Body of pancreas (tissue), 4 donors: ENCODE data around the gene NAB1.

Experiments
- POLR2A ChIP-seq, 3 donors: fragments of 450-650 bp; IDR thresholded peaks; one replicate each; pipeline ENCODE4 v1.6.1; 2016; ENCODE audit warnings: antibody characterized with exemption in 3 of 3, mild to moderate bottlenecking in 2 of 3
- TF ChIP-seq, protein P1 (sequence below), 7 experiments: fragments of 450-650 bp in 4 of 7; fragments of 200-600 bp in 3 of 7; sonication (generic) in 3 of 7; IDR thresholded peaks; one replicate each; pipeline ENCODE4 v1.5.1; 2016 to 2019; ENCODE audit warnings: antibody characterized with exemption in 7 of 7

DNA sequence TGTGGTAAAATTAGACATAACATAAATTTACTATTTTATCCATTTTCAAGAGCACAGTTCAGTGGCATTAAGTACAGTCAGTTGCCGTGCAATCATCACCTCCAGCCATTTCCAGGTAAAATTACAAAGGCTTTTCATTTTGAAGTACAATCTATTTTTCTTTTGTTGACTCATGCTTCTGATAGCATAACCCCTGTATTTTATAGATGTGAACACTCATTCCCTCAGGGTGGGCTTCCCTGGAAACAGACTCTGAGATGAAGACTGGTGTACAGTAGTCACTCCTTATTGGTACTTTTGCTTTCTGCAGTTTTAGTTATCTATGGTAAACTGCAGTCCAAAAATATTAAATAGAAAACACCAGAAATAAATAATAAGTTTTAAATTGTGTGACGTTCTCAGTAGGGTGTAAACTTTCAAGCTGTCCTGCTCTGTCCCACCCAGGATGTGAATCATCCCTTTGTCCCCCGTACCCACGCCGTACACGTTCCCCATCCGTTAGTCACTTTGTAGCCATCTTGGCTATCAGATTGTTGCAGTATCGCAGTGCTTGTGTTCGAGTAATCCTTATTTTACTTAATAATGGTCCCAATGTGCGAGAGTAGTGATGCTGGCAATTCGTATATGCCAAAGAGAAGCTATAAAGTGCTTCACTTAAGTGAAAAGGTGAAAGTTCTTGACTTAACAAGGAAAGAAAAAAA lies 41.1 kb upstream of the NAB1 start:
- TF ChIP-seq, protein P1, sequence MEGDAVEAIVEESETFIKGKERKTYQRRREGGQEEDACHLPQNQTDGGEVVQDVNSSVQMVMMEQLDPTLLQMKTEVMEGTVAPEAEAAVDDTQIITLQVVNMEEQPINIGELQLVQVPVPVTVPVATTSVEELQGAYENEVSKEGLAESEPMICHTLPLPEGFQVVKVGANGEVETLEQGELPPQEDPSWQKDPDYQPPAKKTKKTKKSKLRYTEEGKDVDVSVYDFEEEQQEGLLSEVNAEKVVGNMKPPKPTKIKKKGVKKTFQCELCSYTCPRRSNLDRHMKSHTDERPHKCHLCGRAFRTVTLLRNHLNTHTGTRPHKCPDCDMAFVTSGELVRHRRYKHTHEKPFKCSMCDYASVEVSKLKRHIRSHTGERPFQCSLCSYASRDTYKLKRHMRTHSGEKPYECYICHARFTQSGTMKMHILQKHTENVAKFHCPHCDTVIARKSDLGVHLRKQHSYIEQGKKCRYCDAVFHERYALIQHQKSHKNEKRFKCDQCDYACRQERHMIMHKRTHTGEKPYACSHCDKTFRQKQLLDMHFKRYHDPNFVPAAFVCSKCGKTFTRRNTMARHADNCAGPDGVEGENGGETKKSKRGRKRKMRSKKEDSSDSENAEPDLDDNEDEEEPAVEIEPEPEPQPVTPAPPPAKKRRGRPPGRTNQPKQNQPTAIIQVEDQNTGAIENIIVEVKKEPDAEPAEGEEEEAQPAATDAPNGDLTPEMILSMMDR (IDR thresholded peaks at IDR 0.05), result no peak
- no peak for TF ChIP-seq POLR2A (IDR thresholded peaks at IDR 0.05)
